GM20000 (cell line): ENCODE data around the gene HNRNPH1.

Experiments used
- DNase-seq: peaks from one replicate; pipeline ENCODE4 v3.0.0; 2012; ENCODE audit warnings: low spot score
- TF ChIP-seq, protein P1 (sequence below): IDR thresholded peaks from 2 replicates; pipeline ENCODE4 v1.5.1; 2012; ENCODE audit warnings: mild to moderate bottlenecking, control low read depth; ENCODE audit errors: extremely low read depth, missing control alignments

HNRNPH1 gene

DNA sequence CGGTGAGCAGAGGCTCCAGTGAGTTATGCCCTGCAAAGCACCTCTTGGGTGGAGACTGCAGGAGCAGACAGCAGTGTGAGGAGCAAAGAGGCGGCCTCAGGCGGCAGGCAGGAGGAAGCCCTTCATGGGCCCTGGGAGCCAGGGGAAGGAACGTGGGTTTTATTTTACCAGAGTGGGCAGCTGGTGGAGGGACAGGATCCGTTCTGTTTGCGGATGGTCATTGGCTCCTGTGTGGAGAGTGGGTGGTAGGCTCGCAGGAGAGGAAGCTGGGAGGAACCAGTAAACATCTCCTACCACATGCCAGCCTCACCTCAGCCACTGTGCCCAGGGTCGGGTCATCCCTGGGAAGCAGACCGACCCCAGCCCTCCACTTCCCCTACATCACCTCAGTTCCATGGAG, 24.4 kb downstream of the HNRNPH1 start:
- no peak for DNase-seq
- TF ChIP-seq, protein P1, sequence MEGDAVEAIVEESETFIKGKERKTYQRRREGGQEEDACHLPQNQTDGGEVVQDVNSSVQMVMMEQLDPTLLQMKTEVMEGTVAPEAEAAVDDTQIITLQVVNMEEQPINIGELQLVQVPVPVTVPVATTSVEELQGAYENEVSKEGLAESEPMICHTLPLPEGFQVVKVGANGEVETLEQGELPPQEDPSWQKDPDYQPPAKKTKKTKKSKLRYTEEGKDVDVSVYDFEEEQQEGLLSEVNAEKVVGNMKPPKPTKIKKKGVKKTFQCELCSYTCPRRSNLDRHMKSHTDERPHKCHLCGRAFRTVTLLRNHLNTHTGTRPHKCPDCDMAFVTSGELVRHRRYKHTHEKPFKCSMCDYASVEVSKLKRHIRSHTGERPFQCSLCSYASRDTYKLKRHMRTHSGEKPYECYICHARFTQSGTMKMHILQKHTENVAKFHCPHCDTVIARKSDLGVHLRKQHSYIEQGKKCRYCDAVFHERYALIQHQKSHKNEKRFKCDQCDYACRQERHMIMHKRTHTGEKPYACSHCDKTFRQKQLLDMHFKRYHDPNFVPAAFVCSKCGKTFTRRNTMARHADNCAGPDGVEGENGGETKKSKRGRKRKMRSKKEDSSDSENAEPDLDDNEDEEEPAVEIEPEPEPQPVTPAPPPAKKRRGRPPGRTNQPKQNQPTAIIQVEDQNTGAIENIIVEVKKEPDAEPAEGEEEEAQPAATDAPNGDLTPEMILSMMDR = no peak

DNA sequence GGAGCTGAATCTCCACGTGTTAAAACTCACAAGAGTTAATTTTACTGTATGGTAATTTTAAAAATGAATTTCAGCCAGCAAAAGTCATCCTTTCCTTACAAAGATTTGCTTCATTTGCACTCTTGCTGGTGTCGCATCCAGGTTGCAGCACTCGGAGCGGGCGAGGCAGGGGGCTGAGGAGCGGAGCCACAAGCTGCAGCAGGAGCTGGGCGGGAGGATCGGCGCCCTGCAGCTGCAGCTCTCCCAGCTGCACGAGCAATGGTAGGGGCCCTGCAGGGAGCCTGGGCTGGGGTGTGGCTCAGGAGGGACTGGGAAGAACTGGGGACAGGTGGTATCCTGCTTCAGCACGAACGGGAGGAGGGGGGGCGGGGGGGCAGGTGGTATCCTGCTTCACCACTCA, 27.1 kb downstream of the HNRNPH1 start:
- no peak for DNase-seq
- TF ChIP-seq, protein P1 = no peak

DNA sequence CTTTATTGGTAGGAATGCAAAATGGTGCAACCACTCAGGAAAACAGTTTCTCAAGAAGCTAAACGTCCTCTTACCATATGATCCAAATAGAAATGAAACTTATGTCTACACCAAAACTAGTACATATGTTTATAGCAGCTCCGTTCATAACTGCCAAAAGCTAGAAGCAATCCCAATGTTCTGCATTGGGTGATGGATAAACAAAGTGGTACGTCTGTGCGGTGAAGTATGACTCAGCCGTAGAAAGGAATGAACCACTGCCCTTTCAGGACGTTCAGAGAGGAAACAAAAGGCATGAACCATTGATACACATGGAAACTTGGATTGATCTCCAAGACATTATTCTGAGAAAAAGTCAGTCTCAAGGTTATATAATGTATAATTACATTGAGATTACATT, 27.6 kb downstream of the HNRNPH1 start:
- no peak for DNase-seq
- TF ChIP-seq, protein P1 = no peak

DNA sequence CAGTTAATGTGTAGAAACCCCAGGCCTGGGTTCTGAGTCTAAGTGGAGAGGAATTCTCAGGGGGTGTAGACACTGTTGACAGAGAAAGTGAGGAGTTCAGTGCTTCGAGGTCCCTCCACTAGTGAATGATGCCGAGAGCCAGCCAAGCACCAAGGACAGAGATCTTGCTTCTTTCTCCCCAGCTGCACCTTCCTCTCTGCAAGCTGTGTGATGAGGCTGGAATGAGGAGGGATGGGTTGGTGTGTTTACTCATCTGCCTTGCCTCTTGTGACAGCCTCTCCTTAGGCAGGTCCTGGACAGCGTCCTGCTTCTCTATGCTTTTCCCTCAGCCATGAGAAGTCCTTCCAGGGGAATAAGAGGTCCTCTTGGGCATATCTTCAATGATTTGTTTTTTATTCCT, 35.3 kb downstream of the HNRNPH1 start:
- TF ChIP-seq, protein P1 = no peak
- no peak for DNase-seq

DNA sequence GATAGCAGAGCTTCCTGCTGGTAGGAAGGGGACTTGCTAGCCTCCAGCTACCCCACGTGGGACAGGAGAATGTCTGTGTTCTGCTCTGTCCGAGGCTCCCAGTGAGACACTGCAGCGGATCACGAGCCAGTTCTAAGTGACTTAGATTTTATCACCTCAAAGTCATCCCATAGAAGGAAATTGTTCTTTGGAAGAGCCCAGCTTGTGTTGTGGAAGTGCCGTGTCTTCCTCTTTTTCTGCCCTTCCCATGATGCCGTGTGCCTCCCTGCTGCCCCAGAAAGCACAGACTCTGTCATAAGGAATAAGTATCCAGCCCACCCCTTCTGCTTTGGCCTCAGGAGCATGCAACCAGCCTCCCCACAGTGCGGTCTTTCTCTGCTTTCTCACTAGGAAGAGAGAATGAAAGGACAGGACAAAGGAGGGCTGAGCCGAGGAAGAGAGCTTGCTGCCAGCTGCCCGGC, 37.5 kb downstream of the HNRNPH1 start:
- TF ChIP-seq, protein P1 = no peak
- DNase-seq = no peak

DNA sequence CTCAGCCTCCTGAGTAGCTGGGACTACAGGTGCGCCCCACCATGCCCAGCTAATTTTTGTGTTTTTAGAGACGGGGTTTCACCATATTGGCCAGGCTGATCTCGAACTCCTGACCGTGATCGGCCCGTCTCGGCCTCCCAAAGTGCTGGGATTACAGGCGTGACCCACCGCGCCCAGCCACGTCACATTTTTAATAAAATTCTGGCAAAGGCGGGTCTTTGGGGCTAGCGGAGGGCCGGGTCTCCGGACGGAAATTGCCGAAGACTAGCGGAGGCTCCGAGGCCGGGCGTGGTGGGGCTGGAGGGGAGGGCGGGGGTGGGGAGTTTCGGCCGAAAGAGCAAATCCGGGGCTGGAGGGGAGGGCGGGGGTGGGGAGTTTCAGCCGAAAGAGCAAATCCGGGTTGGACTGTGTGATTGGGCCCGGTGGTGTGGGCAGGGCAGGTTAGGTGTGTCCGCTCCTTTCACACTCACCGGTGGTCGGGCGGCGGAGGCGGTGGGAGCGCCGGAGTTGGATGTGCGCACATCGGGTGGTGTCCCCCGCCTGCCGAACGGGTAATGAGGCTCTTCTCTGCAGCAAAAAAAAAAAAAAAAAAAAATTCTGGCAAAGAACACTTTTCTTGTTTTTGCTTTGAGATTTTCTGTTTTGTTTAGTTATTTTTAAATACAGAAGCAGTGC, 46.0 kb downstream of the HNRNPH1 start:
- no peak for DNase-seq
- TF ChIP-seq, protein P1 = no peak

DNA sequence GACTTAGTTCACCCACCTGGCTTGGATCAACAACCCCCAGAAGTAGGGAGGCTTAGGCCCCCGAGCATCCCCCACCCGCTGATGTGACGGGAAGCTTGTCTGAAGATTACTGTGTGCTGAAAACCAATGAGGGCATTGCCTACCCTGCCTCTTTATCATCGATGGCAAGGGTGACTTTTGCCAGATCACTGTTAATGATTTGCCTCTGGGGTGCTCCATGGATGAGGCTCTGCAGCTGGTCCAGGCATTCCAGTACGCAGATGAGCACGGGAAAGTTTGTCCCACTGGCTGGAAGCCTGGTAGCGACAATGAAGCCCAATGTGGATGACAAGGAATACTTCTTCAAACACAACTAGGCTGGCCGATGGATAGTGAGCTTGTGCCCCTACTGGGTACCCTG, 51.1 kb downstream of the HNRNPH1 start:
- DNase-seq = no peak
- TF ChIP-seq, protein P1 = no peak
